SK-N-SH (cell line): ENCODE measurements around the gene DZIP1L.

Source experiments
- CHD2 ChIP-seq: fragments of 150-350 bp; IDR thresholded peaks from 2 replicates; pipeline ENCODE4 v1.6.1; 2018; ENCODE audit warnings: low read length; ENCODE audit not compliant: partially characterized antibody
- CTCF ChIP-seq: fragments of 200-600 bp; sonication (generic); IDR thresholded peaks from 2 replicates; pipeline ENCODE4 v1.6.1; 2017; ENCODE audit warnings: antibody characterized with exemption, mild to moderate bottlenecking, moderate library complexity
- EP300 ChIP-seq, 2 experiments: IDR thresholded peaks; 2 replicates each; pipeline versions ENCODE4 v1.4.0 to v1.6.1; 2012; ENCODE audit warnings: borderline replicate concordance in 1 of 2, low read depth in 1 of 2, low read length in 1 of 2
- FOSL2 ChIP-seq: IDR thresholded peaks from 2 replicates; pipeline ENCODE4 v1.4.0; 2012; ENCODE audit warnings: low read depth, mild to moderate bottlenecking, moderate library complexity, borderline replicate concordance
- GATA2 ChIP-seq: sonication (generic); formaldehyde crosslinking; IDR thresholded peaks from 2 replicates; pipeline ENCODE4 v1.5.0; 2020; ENCODE audit warnings: mild to moderate bottlenecking, missing genetic modification reagents
- JUND ChIP-seq: IDR thresholded peaks from 2 replicates; pipeline ENCODE4 v1.4.0; 2012
- MAX ChIP-seq: IDR thresholded peaks from 2 replicates; pipeline ENCODE4 v1.4.0; 2012; ENCODE audit warnings: low read depth
- MEF2A ChIP-seq: IDR thresholded peaks from 2 replicates; pipeline ENCODE4 v1.4.0; 2012; ENCODE audit warnings: low read depth, borderline replicate concordance
- MXI1 ChIP-seq: IDR thresholded peaks from 2 replicates; pipeline ENCODE4 v1.6.1; 2012; ENCODE audit warnings: mild to moderate bottlenecking, low read depth, low read length, improper control_type of control experiment
- REST ChIP-seq: IDR thresholded peaks from 2 replicates; pipeline ENCODE4 v1.6.1; 2012; ENCODE audit warnings: mild to moderate bottlenecking, low read depth, low read length, moderate library complexity
- RFX5 ChIP-seq: IDR thresholded peaks from 2 replicates; pipeline ENCODE4 v1.6.1; 2012; ENCODE audit warnings: mild to moderate bottlenecking, improper control_type of control experiment, low read length
- TCF12 ChIP-seq: IDR thresholded peaks from 2 replicates; pipeline ENCODE4 v1.4.0; 2012
- YY1 ChIP-seq: IDR thresholded peaks from 2 replicates; pipeline ENCODE4 v1.4.0; 2012; ENCODE audit warnings: low read depth, mild to moderate bottlenecking
- TF ChIP-seq, protein P1 (sequence below): fragments of 150-350 bp; IDR thresholded peaks from 2 replicates; pipeline ENCODE4 v1.6.1; 2017; ENCODE audit warnings: antibody characterized with exemption, low read length, low read depth, borderline replicate concordance

- no peak for TF ChIP-seq CHD2
- no peak for TF ChIP-seq CTCF
- TF ChIP-seq MAX: no peak
- no peak for TF ChIP-seq JUND
- TF ChIP-seq RFX5: no peak
- no peak for TF ChIP-seq EP300 (IDR thresholded peaks at IDR 0.05; ENCODE audit: borderline replicate concordance in 1 of 2, low read depth in 1 of 2, low read length in 1 of 2)
- no peak for TF ChIP-seq TCF12
- TF ChIP-seq MXI1: no peak
- no peak for TF ChIP-seq REST
- TF ChIP-seq YY1: no peak
- TF ChIP-seq GATA2: no peak
- TF ChIP-seq MEF2A: no peak
- no peak for TF ChIP-seq FOSL2
- TF ChIP-seq, protein P1, sequence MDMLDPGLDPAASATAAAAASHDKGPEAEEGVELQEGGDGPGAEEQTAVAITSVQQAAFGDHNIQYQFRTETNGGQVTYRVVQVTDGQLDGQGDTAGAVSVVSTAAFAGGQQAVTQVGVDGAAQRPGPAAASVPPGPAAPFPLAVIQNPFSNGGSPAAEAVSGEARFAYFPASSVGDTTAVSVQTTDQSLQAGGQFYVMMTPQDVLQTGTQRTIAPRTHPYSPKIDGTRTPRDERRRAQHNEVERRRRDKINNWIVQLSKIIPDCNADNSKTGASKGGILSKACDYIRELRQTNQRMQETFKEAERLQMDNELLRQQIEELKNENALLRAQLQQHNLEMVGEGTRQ: no peak
Measured at GRCh38 chr3:138099417-138099816, 16.0 kb downstream of the DZIP1L start.
